NCI-H446 (cell line): ENCODE measurements around the gene HECW1.
"Not testable (repeated sequence)": the region's sequence is repeated elsewhere in the genome, so short reads cannot be mapped to it uniquely, and the experiment has no call there.

Source experiments
- DNase-seq, 2 experiments: peaks; one replicate each; lab custom pipeline; 2025; lab: John Stamatoyannopoulos, UW

The HECW1 gene

GRCh38 chr7:43311052-43311451 lies 198.6 kb downstream of the HECW1 start:
- DNase-seq = no peak

GRCh38 chr7:43311694-43312093 lies 199.2 kb downstream of the HECW1 start:
- no peak for DNase-seq

- DNase-seq = no peak
Observed at GRCh38 chr7:43313628-43314378, 201.4 kb downstream of the HECW1 start.

GRCh38 chr7:43314379-43315158 lies 202.1 kb downstream of the HECW1 start:
- DNase-seq = no peak

- DNase-seq = no peak
Observed at GRCh38 chr7:43317075-43317474, 204.6 kb downstream of the HECW1 start.

- no peak for DNase-seq
Observed at GRCh38 chr7:43318188-43318770, 205.8 kb downstream of the HECW1 start.

- DNase-seq = no peak
Observed at GRCh38 chr7:43325595-43325994, 213.1 kb downstream of the HECW1 start.

- no peak for DNase-seq
Observed at GRCh38 chr7:43328336-43328735, 215.9 kb downstream of the HECW1 start.

GRCh38 chr7:43328785-43329380 lies 216.4 kb downstream of the HECW1 start:
- no peak for DNase-seq

- no peak for DNase-seq
Observed at GRCh38 chr7:43332193-43332796, 219.8 kb downstream of the HECW1 start.

- DNase-seq = no peak
Observed at GRCh38 chr7:43337191-43337590, 224.7 kb downstream of the HECW1 start.

GRCh38 chr7:43337811-43338210 lies 225.4 kb downstream of the HECW1 start:
- DNase-seq = no peak

- DNase-seq = no peak
Observed at GRCh38 chr7:43341132-43341531, 228.7 kb downstream of the HECW1 start.

- not testable (repeated sequence) for DNase-seq
Observed at GRCh38 chr7:43343417-43343816, 231.0 kb downstream of the HECW1 start.

- not testable (repeated sequence) for DNase-seq
Observed at GRCh38 chr7:43345696-43346095, 233.2 kb downstream of the HECW1 start.

GRCh38 chr7:43351683-43352082 lies 239.2 kb downstream of the HECW1 start:
- DNase-seq = no peak

- DNase-seq = no peak
Observed at GRCh38 chr7:43353902-43354301, 241.5 kb downstream of the HECW1 start.

GRCh38 chr7:43362652-43363034 lies 250.2 kb downstream of the HECW1 start:
- DNase-seq = peak in 1 of 2 experiments; percentile 40

- no peak for DNase-seq
Observed at GRCh38 chr7:43363035-43363791, 250.8 kb downstream of the HECW1 start.

GRCh38 chr7:43364391-43364790 lies 251.9 kb downstream of the HECW1 start:
- DNase-seq = no peak

GRCh38 chr7:43372676-43373355 lies 260.4 kb downstream of the HECW1 start:
- DNase-seq = no peak
